ENCODE data around the gene ABCB8. TPM values are rescaled to one million over a fixed set of nuclear protein-coding genes. Genes with fewer than 3 reads are reported as not detected.

ABCB8 gene
- total RNA-seq, 1 donor from 2014 or later = 36.2 TPM

DNA sequence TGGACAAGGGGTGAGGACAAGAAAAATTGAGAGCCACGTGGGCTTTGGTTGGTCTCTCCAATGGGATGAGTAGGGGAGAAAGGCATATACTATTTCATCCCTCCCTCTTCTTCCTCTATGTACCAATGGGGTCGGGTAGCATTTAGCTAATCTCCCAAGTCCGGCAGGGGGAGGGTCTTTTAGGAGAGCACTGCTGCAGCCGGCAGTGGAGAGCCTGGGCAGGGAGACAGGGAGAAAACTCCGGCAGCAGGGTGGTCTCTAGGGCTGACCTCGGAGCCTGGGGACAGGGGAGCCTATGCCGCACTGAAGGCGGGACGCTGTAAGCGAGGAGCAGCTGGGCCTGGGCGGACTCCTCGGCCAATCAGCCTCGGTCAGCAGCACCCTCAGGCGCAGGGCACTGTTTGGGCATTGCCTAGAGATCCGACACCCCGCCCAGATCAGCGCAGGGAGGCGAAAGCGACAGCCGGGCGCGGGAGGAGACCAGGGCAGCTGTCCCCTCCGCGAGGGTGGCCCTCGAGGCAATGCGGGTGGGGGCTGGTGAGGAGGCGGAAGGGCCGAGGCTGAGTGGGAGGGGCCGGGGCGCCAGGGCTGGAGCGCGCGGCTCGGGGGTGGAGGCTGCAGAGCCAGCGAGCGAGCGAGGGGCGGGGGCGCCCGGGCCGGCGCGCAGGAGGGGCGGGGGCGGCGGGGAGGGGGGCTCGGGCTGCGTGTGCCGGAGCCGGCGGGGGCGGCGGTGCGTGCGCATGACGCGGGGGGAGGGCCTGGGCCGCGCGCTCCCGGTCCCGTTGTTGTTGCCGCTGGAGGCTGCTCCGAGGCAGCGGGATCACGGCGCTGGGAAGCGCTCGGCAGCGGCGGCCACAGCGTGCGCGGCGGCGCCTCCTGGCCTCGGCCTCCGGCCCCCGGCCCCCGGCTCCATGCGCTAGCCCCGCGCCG is 57.7 kb downstream of the ABCB8 start, which contains the start of gene AGAP3:
Gene AGAP3, plus strand, starts transcription at position 785 of the 930 bp plus-strand sequence. CDS start 267 bp downstream, outside the sequence.
- H3K27me3 Mint-ChIP-seq = no peaks in the 10 kb centered on the region
- H3K27ac Mint-ChIP-seq = peak within 1 kb of the TSS; percentile 91
- peaks cover 32% of the 10 kb centered on the region for H3K4me1 Mint-ChIP-seq (ENCODE audit: low read depth)
- no peaks in the 10 kb centered on the region for H3K36me3 Mint-ChIP-seq (ENCODE audit: insufficient read depth)
- no peaks in the 10 kb centered on the region for H3K9me3 Mint-ChIP-seq (ENCODE audit: low read depth)
- DNase-seq (ENCODE audit: low spot score, unreplicated experiment) = peak; percentile 69
- peak within 1 kb of the TSS; percentile 84 for H3K4me3 Mint-ChIP-seq (ENCODE audit: low read depth)
- TF ChIP-seq, protein P1, sequence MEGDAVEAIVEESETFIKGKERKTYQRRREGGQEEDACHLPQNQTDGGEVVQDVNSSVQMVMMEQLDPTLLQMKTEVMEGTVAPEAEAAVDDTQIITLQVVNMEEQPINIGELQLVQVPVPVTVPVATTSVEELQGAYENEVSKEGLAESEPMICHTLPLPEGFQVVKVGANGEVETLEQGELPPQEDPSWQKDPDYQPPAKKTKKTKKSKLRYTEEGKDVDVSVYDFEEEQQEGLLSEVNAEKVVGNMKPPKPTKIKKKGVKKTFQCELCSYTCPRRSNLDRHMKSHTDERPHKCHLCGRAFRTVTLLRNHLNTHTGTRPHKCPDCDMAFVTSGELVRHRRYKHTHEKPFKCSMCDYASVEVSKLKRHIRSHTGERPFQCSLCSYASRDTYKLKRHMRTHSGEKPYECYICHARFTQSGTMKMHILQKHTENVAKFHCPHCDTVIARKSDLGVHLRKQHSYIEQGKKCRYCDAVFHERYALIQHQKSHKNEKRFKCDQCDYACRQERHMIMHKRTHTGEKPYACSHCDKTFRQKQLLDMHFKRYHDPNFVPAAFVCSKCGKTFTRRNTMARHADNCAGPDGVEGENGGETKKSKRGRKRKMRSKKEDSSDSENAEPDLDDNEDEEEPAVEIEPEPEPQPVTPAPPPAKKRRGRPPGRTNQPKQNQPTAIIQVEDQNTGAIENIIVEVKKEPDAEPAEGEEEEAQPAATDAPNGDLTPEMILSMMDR (IDR thresholded peaks at IDR 0.05; ENCODE audit: unreplicated experiment) = no peak

DNA sequence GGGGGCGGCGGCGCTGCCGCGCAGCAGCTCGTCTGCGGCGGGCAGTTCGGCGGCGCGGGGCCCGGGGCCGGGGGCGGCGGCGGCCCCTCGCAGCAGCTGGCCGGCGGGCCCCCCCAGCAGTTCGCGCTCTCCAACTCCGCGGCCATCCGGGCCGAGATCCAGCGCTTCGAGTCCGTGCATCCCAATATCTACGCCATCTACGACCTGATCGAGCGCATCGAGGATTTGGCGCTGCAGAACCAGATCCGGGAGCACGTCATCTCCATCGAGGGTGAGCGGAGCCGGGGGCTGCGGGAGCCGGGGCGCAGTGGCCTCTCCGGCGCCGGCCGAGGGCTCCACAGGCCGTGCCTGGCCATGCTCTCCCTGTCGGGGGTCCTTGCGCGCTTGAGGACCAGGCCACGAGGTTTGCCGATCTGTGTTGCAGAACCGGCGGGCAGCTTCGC is 58.6 kb downstream of the ABCB8 start:
- TF ChIP-seq, protein P1 (IDR thresholded peaks at IDR 0.05; ENCODE audit: unreplicated experiment) = no peak
- Mint-ChIP-seq H3K27me3 (no peaks in the 10 kb centered on the region), H3K4me3 (ENCODE audit: low read depth) (peak overlapping the region; percentile 84), H3K4me1 (ENCODE audit: low read depth) (peaks cover 33% of the 10 kb centered on the region), H3K27ac (peak overlapping the region; percentile 91), H3K9me3 (ENCODE audit: low read depth) (no peaks in the 10 kb centered on the region), H3K36me3 (ENCODE audit: insufficient read depth) (no peaks in the 10 kb centered on the region)
- no peak for DNase-seq (ENCODE audit: low spot score, unreplicated experiment)

DNA sequence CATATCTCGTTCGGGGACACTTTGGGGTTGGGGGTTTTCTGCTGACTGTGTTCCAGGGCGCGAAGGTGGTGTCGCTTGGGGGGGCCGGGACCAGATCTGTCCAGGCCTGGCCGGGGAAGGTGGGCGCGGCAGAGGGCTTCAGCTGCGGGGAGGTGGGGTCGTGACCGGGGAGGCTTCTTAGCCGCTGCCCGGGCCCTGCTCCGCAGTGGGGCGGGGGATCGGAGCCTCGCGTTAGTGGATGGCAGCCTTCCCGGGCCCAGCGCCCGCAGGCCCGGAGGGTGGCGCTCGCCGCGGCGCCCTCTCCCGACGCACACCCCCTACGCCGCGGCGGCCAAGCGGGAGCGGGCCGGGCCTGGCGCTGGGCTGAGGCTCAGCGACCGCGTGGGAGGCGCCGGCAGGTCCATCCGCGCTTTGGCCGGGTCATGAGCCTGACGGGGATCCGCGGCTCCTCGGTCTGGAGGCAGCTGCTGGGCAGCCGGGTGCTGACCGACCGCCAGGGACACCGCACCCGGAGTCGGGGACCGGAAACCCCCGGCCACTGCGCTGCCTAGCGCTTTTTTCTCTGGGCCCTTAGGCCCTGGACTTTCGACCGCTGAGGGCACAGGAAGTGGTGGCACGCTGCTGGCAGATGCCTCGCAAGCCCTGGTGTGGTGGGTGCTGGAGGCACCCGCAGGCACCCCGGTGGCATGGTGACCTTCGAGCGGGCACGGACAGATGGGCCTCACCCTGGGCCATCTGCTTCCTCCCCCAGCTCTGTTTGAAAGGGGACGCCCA is 59.2 kb downstream of the ABCB8 start:
- peak overlapping the region; percentile 84 for H3K4me3 Mint-ChIP-seq (ENCODE audit: low read depth)
- H3K4me1 Mint-ChIP-seq (ENCODE audit: low read depth) = peaks cover 32% of the 10 kb centered on the region
- TF ChIP-seq, protein P1 (IDR thresholded peaks at IDR 0.05; ENCODE audit: unreplicated experiment) = peak; percentile 42
- no peak for DNase-seq (ENCODE audit: low spot score, unreplicated experiment)
- H3K27ac Mint-ChIP-seq = peak overlapping the region; percentile 91
- no peaks in the 10 kb centered on the region for H3K9me3 Mint-ChIP-seq (ENCODE audit: low read depth)
- H3K27me3 Mint-ChIP-seq = no peaks in the 10 kb centered on the region
- no peaks in the 10 kb centered on the region for H3K36me3 Mint-ChIP-seq (ENCODE audit: insufficient read depth)

DNA sequence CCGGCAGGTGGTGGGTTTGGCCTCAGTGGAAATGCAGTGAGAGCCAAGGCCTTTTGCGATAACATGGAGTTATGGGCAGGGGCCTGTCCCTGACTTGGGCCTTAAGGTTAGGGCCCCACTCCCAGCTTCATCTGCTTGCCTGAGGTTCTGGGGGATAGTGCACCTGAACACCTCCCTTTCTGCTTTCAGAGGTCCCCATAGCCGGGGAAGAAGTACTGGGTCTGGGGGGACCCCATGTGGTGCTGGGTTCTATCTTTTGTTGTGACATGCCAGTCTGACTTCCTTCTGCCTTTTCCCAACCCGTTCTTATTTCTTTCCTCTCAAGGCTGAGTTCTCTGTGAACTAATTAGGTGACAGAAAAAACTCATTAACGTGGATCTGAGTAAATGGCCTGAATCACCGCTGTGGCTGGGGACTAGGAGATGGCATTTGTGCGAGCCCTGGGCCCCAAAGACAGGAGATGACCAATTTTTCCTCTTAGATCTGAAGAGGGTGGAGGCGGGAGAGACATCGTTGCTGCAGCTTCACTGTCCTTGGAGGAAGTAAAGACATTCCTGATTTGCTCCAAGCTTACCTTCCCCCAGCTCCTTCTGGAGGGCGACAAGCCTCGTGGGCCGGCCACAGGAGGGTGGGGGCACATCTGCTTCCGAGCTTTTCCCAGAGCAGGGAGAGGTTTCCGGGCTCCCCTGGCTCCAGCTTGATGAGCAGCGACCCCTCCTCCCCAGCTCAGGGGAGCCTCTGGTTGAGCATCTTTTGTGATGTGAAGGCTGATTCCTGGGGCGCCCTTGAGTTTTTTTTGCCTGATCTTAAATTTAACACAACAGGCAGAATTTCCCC is 60.0 kb downstream of the ABCB8 start:
- Mint-ChIP-seq H3K27me3 (no peaks in the 10 kb centered on the region), H3K36me3 (ENCODE audit: insufficient read depth) (no peaks in the 10 kb centered on the region), H3K9me3 (ENCODE audit: low read depth) (no peaks in the 10 kb centered on the region), H3K27ac (peak overlapping the region; percentile 87), H3K4me1 (ENCODE audit: low read depth) (peaks cover 26% of the 10 kb centered on the region), H3K4me3 (ENCODE audit: low read depth) (peak overlapping the region; percentile 84)
- TF ChIP-seq, protein P1 (IDR thresholded peaks at IDR 0.05; ENCODE audit: unreplicated experiment) = no peak
- DNase-seq (ENCODE audit: low spot score, unreplicated experiment) = no peak
